ENCODE data around the gene FCHSD2. TPM values are rescaled to one million over a fixed set of nuclear protein-coding genes. Genes with fewer than 3 reads are reported as not detected.
"Not testable (repeated sequence)": the region's sequence is repeated elsewhere in the genome, so short reads cannot be mapped to it uniquely, and the experiment has no call there.

FCHSD2 gene
- total RNA-seq, 1 donor from 2014 or later = 19.7 TPM

GRCh38 chr11:72981971-72982685 lies 160.0 kb downstream of the FCHSD2 start:
- Mint-ChIP-seq H3K9me3 (ENCODE audit: unreplicated experiment) (peaks cover 2% of the 10 kb centered on the region), H3K4me3 (ENCODE audit: unreplicated experiment) (no peak overlapping the region), H3K36me3 (ENCODE audit: unreplicated experiment) (no peaks in the 10 kb centered on the region), H3K27ac (ENCODE audit: unreplicated experiment) (no peak overlapping the region), H3K27me3 (ENCODE audit: unreplicated experiment) (no peaks in the 10 kb centered on the region), H3K4me1 (ENCODE audit: low read depth, unreplicated experiment) (no peaks in the 10 kb centered on the region)
- no peak for DNase-seq
- no peak for TF ChIP-seq CTCF (IDR thresholded peaks at IDR 0.05; ENCODE audit: partially characterized antibody, unreplicated experiment)

- no peak for TF ChIP-seq CTCF (IDR thresholded peaks at IDR 0.05; ENCODE audit: partially characterized antibody, unreplicated experiment)
- H3K27ac Mint-ChIP-seq (ENCODE audit: unreplicated experiment) = no peak overlapping the region
- H3K4me3 Mint-ChIP-seq (ENCODE audit: unreplicated experiment) = no peak overlapping the region
- DNase-seq = no peak
- H3K4me1 Mint-ChIP-seq (ENCODE audit: low read depth, unreplicated experiment) = no peaks in the 10 kb centered on the region
- no peaks in the 10 kb centered on the region for H3K27me3 Mint-ChIP-seq (ENCODE audit: unreplicated experiment)
- peaks cover 2% of the 10 kb centered on the region for H3K9me3 Mint-ChIP-seq (ENCODE audit: unreplicated experiment)
- H3K36me3 Mint-ChIP-seq (ENCODE audit: unreplicated experiment) = no peaks in the 10 kb centered on the region
These were observed 161.0 kb downstream of the FCHSD2 start for GRCh38 chr11:72981080-72981479.

- not testable (repeated sequence) for H3K4me1 Mint-ChIP-seq (ENCODE audit: low read depth, unreplicated experiment); H3K27me3 Mint-ChIP-seq (ENCODE audit: unreplicated experiment); H3K4me3 Mint-ChIP-seq (ENCODE audit: unreplicated experiment); H3K9me3 Mint-ChIP-seq (ENCODE audit: unreplicated experiment); H3K27ac Mint-ChIP-seq (ENCODE audit: unreplicated experiment); H3K36me3 Mint-ChIP-seq (ENCODE audit: unreplicated experiment); DNase-seq
These were observed 164.3 kb downstream of the FCHSD2 start for GRCh38 chr11:72977782-72978181.

GRCh38 chr11:72976522-72976892 lies 165.6 kb downstream of the FCHSD2 start:
- not testable (repeated sequence) for H3K9me3 Mint-ChIP-seq (ENCODE audit: unreplicated experiment); H3K4me3 Mint-ChIP-seq (ENCODE audit: unreplicated experiment); H3K4me1 Mint-ChIP-seq (ENCODE audit: low read depth, unreplicated experiment); DNase-seq; H3K27ac Mint-ChIP-seq (ENCODE audit: unreplicated experiment); H3K36me3 Mint-ChIP-seq (ENCODE audit: unreplicated experiment); H3K27me3 Mint-ChIP-seq (ENCODE audit: unreplicated experiment)

- no peak for TF ChIP-seq CTCF (IDR thresholded peaks at IDR 0.05; ENCODE audit: partially characterized antibody, unreplicated experiment)
- H3K36me3 Mint-ChIP-seq (ENCODE audit: unreplicated experiment) = peaks cover 8% of the 10 kb centered on the region
- H3K4me1 Mint-ChIP-seq (ENCODE audit: low read depth, unreplicated experiment) = no peaks in the 10 kb centered on the region
- no peaks in the 10 kb centered on the region for H3K27me3 Mint-ChIP-seq (ENCODE audit: unreplicated experiment)
- DNase-seq = no peak
- no peak overlapping the region for H3K4me3 Mint-ChIP-seq (ENCODE audit: unreplicated experiment)
- H3K9me3 Mint-ChIP-seq (ENCODE audit: unreplicated experiment) = peaks cover 2% of the 10 kb centered on the region
- no peak overlapping the region for H3K27ac Mint-ChIP-seq (ENCODE audit: unreplicated experiment)
These were observed 166.2 kb downstream of the FCHSD2 start for GRCh38 chr11:72975778-72976521.
